SH-SY5Y (cell line): ENCODE measurements around the gene CHN2.

Experiments used
- GATA2 ChIP-seq: IDR thresholded peaks from 2 replicates; pipeline ENCODE4 v1.6.1; 2011; ENCODE audit warnings: mild to moderate bottlenecking, low read depth, low read length
- GATA3 ChIP-seq: IDR thresholded peaks from 2 replicates; pipeline ENCODE4 v1.6.1; 2011; ENCODE audit warnings: low read depth, mild to moderate bottlenecking, low read length, moderate library complexity

DNA sequence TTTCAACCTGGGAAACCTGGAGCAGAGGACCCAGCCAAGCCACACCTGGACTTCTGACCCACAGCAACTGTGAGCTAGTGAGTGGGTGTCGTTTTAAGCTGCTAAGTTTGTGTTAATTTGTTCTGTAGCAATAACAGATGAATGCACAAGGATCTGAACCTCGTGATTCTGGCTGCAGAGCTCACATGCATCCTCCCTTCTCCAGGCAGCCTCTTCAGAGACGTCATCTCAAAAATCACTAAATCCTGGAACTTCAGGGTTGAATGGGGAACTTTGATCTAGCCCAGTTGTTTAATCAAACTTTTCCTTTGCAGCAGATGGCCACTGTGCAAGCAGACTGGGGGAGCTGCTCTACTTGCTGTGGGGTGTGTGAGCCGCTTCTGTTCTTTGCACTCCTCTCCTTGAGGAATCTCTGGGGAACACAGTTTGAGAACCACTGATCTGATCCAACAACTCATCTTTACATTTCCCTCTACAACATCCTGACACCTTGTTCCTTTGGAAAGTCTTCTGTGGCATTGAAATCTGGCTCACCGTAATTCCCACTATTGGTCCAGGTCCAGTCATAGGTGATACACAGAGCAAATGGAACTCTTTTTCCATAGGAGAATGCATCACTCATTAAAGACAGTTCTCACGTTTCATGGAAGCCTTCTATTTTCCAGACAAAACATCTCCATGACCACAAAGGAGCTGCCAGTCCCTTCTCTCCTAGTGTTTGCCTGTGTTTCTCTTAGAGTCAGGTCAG, 90.3 kb downstream of the CHN2 start:
- TF ChIP-seq GATA2 = no peak
- TF ChIP-seq GATA3 = no peak
